Bone marrow (tissue), 2 donors: ENCODE measurements around the gene PACS1.

ENCODE experiments used
- DNase-seq, 2 donors: peaks; one replicate each; lab custom pipeline; 2025; lab: John Stamatoyannopoulos, UW

The PACS1 gene

GRCh38 chr11:66050581-66051231 is 19.4 kb upstream of the PACS1 start:
- DNase-seq: no peak

GRCh38 chr11:66051371-66051765 is 18.7 kb upstream of the PACS1 start:
- DNase-seq: no peak

GRCh38 chr11:66051766-66052663 is 18.1 kb upstream of the PACS1 start, which contains the start of gene SF3B2:
SF3B2 (plus strand) TSS chr11:66052364; CDS start chr11:66052385, 21 bp downstream.
- DNase-seq: peak; percentile 86 to 97

- DNase-seq: no peak
Measured at GRCh38 chr11:66052664-66052982, 17.4 kb upstream of the PACS1 start.

GRCh38 chr11:66055021-66055420 is 15.1 kb upstream of the PACS1 start:
- DNase-seq: no peak

- DNase-seq: no peak
Measured at GRCh38 chr11:66056501-66056900, 13.6 kb upstream of the PACS1 start.

GRCh38 chr11:66059966-66060680 is 9.9 kb upstream of the PACS1 start:
- DNase-seq: no peak

- no peak for DNase-seq
Measured at GRCh38 chr11:66061268-66061667, 8.8 kb upstream of the PACS1 start.

GRCh38 chr11:66062408-66062807 is 7.7 kb upstream of the PACS1 start:
- DNase-seq: no peak

- no peak for DNase-seq
Measured at GRCh38 chr11:66063900-66064299, 6.2 kb upstream of the PACS1 start.

- no peak for DNase-seq
Measured at GRCh38 chr11:66064571-66064970, 5.5 kb upstream of the PACS1 start.

GRCh38 chr11:66066751-66067150 is 3.3 kb upstream of the PACS1 start:
- no peak for DNase-seq

GRCh38 chr11:66067640-66068039 is 2.4 kb upstream of the PACS1 start:
- DNase-seq: no peak

- DNase-seq: peak; percentile 21 to 59
Measured at GRCh38 chr11:66068154-66068821, 1.8 kb upstream of the PACS1 start.

GRCh38 chr11:66068923-66069714 is 953 bp upstream of the PACS1 start:
- DNase-seq: peak; percentile 24 to 45

GRCh38 chr11:66070604-66071380 is 720 bp downstream of the PACS1 start:
- no peak for DNase-seq

GRCh38 chr11:66071381-66071801 is 1.3 kb downstream of the PACS1 start:
- DNase-seq: no peak

GRCh38 chr11:66072081-66072480 is 2.0 kb downstream of the PACS1 start:
- DNase-seq: no peak

GRCh38 chr11:66072518-66072917 is 2.4 kb downstream of the PACS1 start:
- DNase-seq: no peak

GRCh38 chr11:66073669-66074068 is 3.6 kb downstream of the PACS1 start:
- DNase-seq: no peak

GRCh38 chr11:66075273-66075672 is 5.2 kb downstream of the PACS1 start:
- DNase-seq: no peak
